RPMI7951 (cell line): Measurements from ENCODE around the gene IRF3. TPM values are rescaled to one million over a fixed set of nuclear protein-coding genes. Genes with fewer than 3 reads are reported as not detected.
"Not testable (repeated sequence)": the region's sequence is repeated elsewhere in the genome, so short reads cannot be mapped to it uniquely, and the experiment has no call there.

Experiments used
- DNase-seq: peaks from one replicate; pipeline ENCODE4 v3.0.0-alpha.2; 2012; ENCODE audit warnings: low read depth
- total RNA-seq: library from RNA; depleted of rRNA; stranded (reverse); fragments of >200 nt; shearing (Covaris generic); gene quantifications from 2 replicates; pipeline ENCODE4 v1.2.3, GENCODE V29; 2014

IRF3 gene
- total RNA-seq, 1 experiment from 2014 or later: 58.4 TPM

DNA sequence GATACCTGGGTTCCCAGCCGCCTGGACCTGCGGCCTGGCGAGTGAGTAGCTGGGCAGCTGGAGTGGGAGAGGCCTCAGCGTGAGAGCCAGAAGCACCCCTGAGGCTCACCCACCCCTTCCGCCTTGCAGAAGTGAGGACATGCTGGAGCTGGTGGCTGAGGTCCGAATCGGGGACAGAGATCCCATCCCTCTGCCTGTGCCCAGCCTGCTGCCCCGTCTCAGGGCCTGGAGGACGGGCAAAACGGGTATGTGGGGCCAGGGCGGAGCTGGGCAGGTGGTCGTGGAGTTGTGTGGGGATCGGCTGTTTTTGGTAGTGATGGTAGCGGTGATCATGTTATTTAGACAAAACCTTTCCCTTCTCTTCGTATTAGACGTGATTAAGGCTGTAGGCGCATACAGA lies 19.1 kb downstream of the IRF3 start:
- no peak for DNase-seq

DNA sequence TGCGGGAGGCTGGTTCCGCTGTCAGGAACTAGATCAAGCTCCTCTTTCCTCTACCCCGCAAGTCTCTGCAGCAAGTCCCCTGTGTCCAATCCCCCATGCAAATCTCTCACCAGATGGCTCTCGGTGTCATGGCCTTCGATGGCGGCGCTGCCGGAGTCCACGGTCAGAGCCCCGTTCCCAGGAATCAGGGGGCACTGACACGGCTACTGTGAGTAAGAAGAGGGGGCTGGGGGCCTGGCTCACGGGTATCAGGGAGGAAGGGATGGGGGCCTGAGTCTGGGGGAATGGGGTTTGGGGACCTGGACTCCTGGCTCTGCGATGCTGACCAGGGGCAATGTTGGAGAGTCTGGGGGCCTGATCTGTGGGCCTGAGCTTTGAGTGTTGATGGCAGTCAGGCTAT lies 19.7 kb downstream of the IRF3 start:
- DNase-seq: no peak

DNA sequence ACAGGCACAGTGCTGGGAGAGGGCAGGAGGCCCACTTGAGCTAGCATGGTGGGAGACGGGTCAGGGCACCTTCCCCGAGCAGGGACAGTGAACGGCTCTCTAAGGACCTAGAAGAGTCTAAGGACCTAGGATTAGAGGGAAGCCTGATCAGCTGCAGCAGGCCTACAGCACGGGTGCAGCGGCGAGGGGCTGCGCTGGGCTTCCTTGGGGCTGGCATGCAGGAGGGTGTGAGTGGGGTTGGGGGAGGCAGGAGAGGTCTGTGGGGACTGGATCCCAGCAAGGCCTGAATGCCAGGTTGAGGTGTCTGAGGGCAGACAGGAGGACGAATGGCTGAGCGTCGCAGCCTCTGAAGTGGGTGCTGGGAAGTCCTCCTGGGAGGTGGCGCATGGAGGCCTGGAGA lies 20.1 kb downstream of the IRF3 start:
- no peak for DNase-seq

DNA sequence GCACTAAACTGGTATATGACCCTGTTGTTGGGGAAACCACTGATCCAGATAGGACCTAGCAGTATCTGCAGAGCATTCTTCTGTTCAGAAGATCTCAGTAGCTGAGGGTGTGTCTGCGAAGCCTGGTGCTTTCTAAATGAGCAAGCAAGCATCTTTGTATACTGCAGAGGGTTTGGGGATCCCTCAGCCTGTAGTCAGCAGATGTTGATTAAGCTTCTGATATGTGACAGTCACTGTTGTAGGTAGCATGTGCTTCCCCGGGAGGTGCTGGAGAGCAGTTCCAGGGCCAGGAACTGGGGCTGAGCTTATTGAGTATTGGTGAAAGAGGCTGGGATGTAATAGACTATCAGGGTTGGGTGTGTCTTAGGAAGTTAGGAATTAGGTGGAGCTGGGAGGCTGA lies 22.2 kb downstream of the IRF3 start:
- no peak for DNase-seq

DNA sequence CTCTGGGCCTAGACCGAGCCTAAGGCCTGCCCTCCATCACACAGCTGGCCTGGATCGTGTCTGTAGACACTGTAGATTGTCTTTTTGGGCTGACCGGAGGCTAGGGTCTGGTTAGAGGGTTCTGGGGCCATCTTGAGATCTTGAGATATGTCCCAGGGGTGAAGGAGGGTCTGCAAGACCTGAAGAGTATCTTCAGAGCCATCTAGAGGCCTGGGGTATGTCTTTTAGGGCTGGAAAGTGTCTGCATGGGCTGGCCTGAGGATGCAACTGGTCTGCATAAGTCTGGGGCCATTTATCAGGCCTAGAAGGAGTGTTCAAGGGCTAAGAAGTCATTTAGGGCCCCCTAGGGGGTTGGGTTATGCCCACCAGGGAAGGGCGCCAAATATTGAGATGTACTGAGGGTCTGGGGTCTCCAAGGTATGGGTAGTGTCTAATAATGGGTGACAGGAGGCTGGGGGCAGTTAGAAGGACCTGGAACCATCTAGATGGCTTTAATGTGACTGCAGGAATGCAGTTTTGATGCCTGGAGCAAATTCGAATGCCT lies 23.1 kb downstream of the IRF3 start:
- DNase-seq: no peak

GRCh38 chr19:49641688-49642491 lies 23.8 kb downstream of the IRF3 start, which contains the start of gene SCAF1:
Gene SCAF1 (plus strand): TSS chr19:49642209. CDS start chr19:49645027, 2,818 bp downstream.
- peak; percentile 99 for DNase-seq

GRCh38 chr19:49640113-49640898 lies 25.4 kb downstream of the IRF3 start, which contains the start of gene RRAS:
Gene RRAS (minus strand): TSS chr19:49640143. CDS start chr19:49640098, 45 bp downstream.
- peak; percentile 100 for DNase-seq

GRCh38 chr19:49639401-49640112 lies 26.1 kb downstream of the IRF3 start:
- no peak for DNase-seq

GRCh38 chr19:49637821-49638738 lies 27.6 kb downstream of the IRF3 start:
- DNase-seq: peak; percentile 87

GRCh38 chr19:49636233-49636932 lies 29.3 kb downstream of the IRF3 start:
- DNase-seq: no peak

GRCh38 chr19:49635530-49636232 lies 30.0 kb downstream of the IRF3 start:
- no peak for DNase-seq

GRCh38 chr19:49633273-49633672 lies 32.4 kb downstream of the IRF3 start:
- DNase-seq: not testable (repeated sequence)

DNA sequence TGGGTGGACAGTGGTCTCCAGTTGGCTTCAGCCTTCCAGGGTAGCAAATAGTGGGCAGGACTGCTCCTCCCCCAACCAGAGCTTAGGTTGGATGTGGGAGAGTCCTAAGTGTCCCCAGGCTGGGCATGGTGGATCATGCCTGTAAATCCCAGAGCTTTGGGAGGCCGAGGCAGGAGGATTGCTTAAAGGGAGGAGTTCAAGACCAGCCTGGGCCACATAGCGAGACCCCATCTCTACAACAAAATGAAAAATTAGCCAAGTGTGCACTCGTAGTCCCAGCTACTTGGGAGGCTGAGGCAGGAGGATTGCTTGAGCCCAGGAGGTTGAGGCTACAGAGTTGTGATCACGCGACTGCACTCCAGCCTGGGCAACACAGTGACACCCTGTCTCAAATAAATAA lies 33.1 kb downstream of the IRF3 start:
- DNase-seq: no peak

- DNase-seq: no peak
Observed at GRCh38 chr19:49631610-49632192, 34.0 kb downstream of the IRF3 start.

DNA sequence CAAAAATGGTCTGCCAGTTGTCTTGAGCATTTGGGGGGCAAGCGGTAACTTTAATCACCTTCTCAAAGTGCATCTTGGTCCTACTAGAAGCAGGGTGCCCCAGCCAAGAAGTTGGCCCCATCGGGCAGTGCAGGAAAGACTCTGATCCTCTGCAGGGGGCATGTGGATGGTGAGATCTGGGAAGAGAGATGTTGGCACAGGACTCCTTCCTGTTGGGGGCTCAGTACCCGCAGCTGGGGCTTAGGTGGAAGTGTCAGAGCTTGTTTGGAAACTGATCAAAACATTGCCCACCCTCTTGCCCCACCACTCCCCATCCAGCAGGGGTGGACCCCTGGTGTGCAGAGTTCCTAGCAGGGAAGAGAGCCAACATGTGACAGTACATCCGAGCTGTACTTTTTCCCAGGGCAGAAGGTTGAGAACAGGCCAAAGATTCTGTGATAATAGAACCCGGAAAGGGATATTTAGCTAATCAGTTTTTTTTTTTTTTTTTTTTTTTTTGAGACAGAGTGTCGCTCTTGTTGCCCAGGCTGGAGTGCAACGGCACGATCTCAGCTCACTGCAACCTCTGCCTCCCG lies 34.6 kb downstream of the IRF3 start:
- no peak for DNase-seq

GRCh38 chr19:49629659-49630058 lies 36.0 kb downstream of the IRF3 start:
- DNase-seq: no peak

- no peak for DNase-seq
Observed at GRCh38 chr19:49626226-49626625, 39.4 kb downstream of the IRF3 start.

- DNase-seq: no peak
Observed at GRCh38 chr19:49624967-49625910, 40.4 kb downstream of the IRF3 start.
